ENCODE results near the gene RAP2A.

The RAP2A gene

GRCh38 chr13:97387485-97387839 is 46.5 kb upstream of the RAP2A start:
- no peaks in the 10 kb centered on the region for H3K9me3 ChIP-seq
- TF ChIP-seq CTCF (IDR thresholded peaks at IDR 0.05) = no peak
- H3K27ac ChIP-seq = no peak overlapping the region
- H3K36me3 ChIP-seq = no peaks in the 10 kb centered on the region
- H3K27me3 ChIP-seq = no peaks in the 10 kb centered on the region
- H3K4me3 ChIP-seq (ENCODE audit: low read depth in 1 of 2, low read length in 1 of 2) = no peak overlapping the region
- H3K4me1 ChIP-seq (ENCODE audit: control insufficient read depth in 1 of 2, insufficient read depth in 1 of 2, low read depth in 1 of 2, low read length in 1 of 2) = peaks cover 4 to 8% of the 10 kb centered on the region in 2 experiments

- no peak for TF ChIP-seq CTCF (IDR thresholded peaks at IDR 0.05)
- Histone ChIP-seq H3K27me3 (no peaks in the 10 kb centered on the region), H3K4me1 (ENCODE audit: control insufficient read depth in 1 of 2, insufficient read depth in 1 of 2, low read depth in 1 of 2, low read length in 1 of 2) (peaks cover 4 to 8% of the 10 kb centered on the region in 2 experiments), H3K9me3 (no peaks in the 10 kb centered on the region), H3K36me3 (no peaks in the 10 kb centered on the region), H3K4me3 (ENCODE audit: low read depth in 1 of 2, low read length in 1 of 2) (no peak overlapping the region), H3K27ac (no peak overlapping the region)
Observed at GRCh38 chr13:97387890-97388289, 46.1 kb upstream of the RAP2A start.

- Histone ChIP-seq H3K4me3 (ENCODE audit: low read depth in 1 of 2, low read length in 1 of 2) (no peak overlapping the region), H3K27ac (no peak overlapping the region), H3K36me3 (no peaks in the 10 kb centered on the region), H3K4me1 (ENCODE audit: control insufficient read depth in 1 of 2, insufficient read depth in 1 of 2, low read depth in 1 of 2, low read length in 1 of 2) (peaks cover 4 to 8% of the 10 kb centered on the region in 2 experiments), H3K9me3 (no peaks in the 10 kb centered on the region), H3K27me3 (no peaks in the 10 kb centered on the region)
- TF ChIP-seq CTCF (IDR thresholded peaks at IDR 0.05) = no peak
Observed at GRCh38 chr13:97388373-97388772, 45.6 kb upstream of the RAP2A start.

- Histone ChIP-seq H3K36me3 (no peaks in the 10 kb centered on the region), H3K9me3 (no peaks in the 10 kb centered on the region), H3K27ac (no peak overlapping the region), H3K27me3 (no peaks in the 10 kb centered on the region), H3K4me3 (ENCODE audit: low read depth in 1 of 2, low read length in 1 of 2) (no peak overlapping the region), H3K4me1 (ENCODE audit: control insufficient read depth in 1 of 2, insufficient read depth in 1 of 2, low read depth in 1 of 2, low read length in 1 of 2) (peaks cover 4 to 8% of the 10 kb centered on the region in 2 experiments)
- no peak for TF ChIP-seq CTCF (IDR thresholded peaks at IDR 0.05)
Observed at GRCh38 chr13:97390941-97391600, 42.9 kb upstream of the RAP2A start.

GRCh38 chr13:97392020-97392419 is 41.9 kb upstream of the RAP2A start:
- peaks cover 4 to 7% of the 10 kb centered on the region in 2 experiments for H3K4me1 ChIP-seq (ENCODE audit: control insufficient read depth in 1 of 2, insufficient read depth in 1 of 2, low read depth in 1 of 2, low read length in 1 of 2)
- H3K9me3 ChIP-seq = no peaks in the 10 kb centered on the region
- no peaks in the 10 kb centered on the region for H3K27me3 ChIP-seq
- H3K36me3 ChIP-seq = no peaks in the 10 kb centered on the region
- H3K4me3 ChIP-seq (ENCODE audit: low read depth in 1 of 2, low read length in 1 of 2) = no peak overlapping the region
- H3K27ac ChIP-seq = no peak overlapping the region
- no peak for TF ChIP-seq CTCF (IDR thresholded peaks at IDR 0.05)

All from neutrophil (primary cell).